ENCODE data around the gene PSMB7. TPM values are rescaled to one million over a fixed set of nuclear protein-coding genes. Genes with fewer than 3 reads are reported as not detected.

PSMB7 gene
- total RNA-seq, 1 experiment from 2014 or later = 187 TPM

- no peak for TF ChIP-seq AR (CRISPR knock-in tag; IDR thresholded peaks at IDR 0.05)
- TF ChIP-seq, protein P1, sequence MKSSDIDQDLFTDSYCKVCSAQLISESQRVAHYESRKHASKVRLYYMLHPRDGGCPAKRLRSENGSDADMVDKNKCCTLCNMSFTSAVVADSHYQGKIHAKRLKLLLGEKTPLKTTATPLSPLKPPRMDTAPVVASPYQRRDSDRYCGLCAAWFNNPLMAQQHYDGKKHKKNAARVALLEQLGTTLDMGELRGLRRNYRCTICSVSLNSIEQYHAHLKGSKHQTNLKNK (CRISPR knock-in tag; IDR thresholded peaks at IDR 0.05) = no peak
- no peak for TF ChIP-seq MLX (CRISPR knock-in tag; IDR thresholded peaks at IDR 0.05)
- TF ChIP-seq ESRRA (CRISPR knock-in tag; IDR thresholded peaks at IDR 0.05; ENCODE audit: borderline replicate concordance) = no peak
- TF ChIP-seq, protein P2, sequence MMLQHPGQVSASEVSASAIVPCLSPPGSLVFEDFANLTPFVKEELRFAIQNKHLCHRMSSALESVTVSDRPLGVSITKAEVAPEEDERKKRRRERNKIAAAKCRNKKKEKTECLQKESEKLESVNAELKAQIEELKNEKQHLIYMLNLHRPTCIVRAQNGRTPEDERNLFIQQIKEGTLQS (CRISPR knock-in tag; conservative IDR thresholded peaks at IDR 0.05) = no peak
- TF ChIP-seq SP1 (CRISPR knock-in tag; conservative IDR thresholded peaks at IDR 0.05) = no peak
- TF ChIP-seq, protein P3, sequence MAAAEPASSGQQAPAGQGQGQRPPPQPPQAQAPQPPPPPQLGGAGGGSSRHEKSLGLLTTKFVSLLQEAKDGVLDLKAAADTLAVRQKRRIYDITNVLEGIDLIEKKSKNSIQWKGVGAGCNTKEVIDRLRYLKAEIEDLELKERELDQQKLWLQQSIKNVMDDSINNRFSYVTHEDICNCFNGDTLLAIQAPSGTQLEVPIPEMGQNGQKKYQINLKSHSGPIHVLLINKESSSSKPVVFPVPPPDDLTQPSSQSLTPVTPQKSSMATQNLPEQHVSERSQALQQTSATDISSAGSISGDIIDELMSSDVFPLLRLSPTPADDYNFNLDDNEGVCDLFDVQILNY (CRISPR knock-in tag; IDR thresholded peaks at IDR 0.05) = no peak
Observed at GRCh38 chr9:124330011-124330697, 85.1 kb downstream of the PSMB7 start (continued).

DNA sequence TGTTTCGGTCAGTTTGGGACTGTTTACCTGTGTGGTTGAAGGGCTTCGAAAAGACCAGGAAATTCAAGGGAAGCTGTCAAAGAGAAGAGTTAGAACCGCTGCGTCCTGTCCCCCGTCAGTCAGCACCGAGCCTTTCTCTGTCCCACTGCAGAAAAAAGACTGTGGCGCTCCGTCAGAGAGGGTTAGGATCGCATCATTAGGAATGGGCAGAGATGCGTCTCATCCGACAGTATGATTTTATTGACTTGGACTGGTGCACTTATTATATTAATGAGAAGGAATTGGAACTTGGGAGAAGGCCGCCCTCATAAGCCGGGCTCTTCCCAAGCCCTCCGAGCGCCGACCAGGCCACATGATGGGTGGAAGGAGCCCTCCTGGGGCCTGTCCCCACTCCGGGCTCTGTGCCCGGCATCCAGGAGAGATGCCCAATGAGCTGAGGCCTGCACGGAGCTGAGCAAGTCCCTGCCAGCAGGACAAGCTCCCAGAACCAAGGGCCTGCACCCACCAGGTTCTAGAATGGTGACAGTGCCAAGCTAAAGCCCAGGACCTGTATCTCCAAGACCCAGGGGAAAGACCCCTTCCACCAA is 85.9 kb downstream of the PSMB7 start:
- TF ChIP-seq SP1 (CRISPR knock-in tag; conservative IDR thresholded peaks at IDR 0.05) (no peak), ERG (CRISPR knock-in tag; IDR thresholded peaks at IDR 0.05) (no peak), TP53 (CRISPR knock-in tag; IDR thresholded peaks at IDR 0.05) (no peak), GTF2I (CRISPR knock-in tag; conservative IDR thresholded peaks at IDR 0.05) (no peak), ZNF396 (CRISPR knock-in tag; IDR thresholded peaks at IDR 0.05; ENCODE audit: borderline replicate concordance) (no peak), NFATC4 (CRISPR knock-in tag; IDR thresholded peaks at IDR 0.05) (no peak), GRHL2 (CRISPR knock-in tag; IDR thresholded peaks at IDR 0.05; ENCODE audit: insufficient replicate concordance, severe bottlenecking) (no peak), GABPB1 (CRISPR knock-in tag; IDR thresholded peaks at IDR 0.05) (no peak), ZNF423 (CRISPR knock-in tag; IDR thresholded peaks at IDR 0.05) (no peak), FOXJ3 (CRISPR knock-in tag; IDR thresholded peaks at IDR 0.05; ENCODE audit: borderline replicate concordance) (no peak)
- TF ChIP-seq, protein P2 (CRISPR knock-in tag; conservative IDR thresholded peaks at IDR 0.05) = no peak
- TF ChIP-seq, protein P4, sequence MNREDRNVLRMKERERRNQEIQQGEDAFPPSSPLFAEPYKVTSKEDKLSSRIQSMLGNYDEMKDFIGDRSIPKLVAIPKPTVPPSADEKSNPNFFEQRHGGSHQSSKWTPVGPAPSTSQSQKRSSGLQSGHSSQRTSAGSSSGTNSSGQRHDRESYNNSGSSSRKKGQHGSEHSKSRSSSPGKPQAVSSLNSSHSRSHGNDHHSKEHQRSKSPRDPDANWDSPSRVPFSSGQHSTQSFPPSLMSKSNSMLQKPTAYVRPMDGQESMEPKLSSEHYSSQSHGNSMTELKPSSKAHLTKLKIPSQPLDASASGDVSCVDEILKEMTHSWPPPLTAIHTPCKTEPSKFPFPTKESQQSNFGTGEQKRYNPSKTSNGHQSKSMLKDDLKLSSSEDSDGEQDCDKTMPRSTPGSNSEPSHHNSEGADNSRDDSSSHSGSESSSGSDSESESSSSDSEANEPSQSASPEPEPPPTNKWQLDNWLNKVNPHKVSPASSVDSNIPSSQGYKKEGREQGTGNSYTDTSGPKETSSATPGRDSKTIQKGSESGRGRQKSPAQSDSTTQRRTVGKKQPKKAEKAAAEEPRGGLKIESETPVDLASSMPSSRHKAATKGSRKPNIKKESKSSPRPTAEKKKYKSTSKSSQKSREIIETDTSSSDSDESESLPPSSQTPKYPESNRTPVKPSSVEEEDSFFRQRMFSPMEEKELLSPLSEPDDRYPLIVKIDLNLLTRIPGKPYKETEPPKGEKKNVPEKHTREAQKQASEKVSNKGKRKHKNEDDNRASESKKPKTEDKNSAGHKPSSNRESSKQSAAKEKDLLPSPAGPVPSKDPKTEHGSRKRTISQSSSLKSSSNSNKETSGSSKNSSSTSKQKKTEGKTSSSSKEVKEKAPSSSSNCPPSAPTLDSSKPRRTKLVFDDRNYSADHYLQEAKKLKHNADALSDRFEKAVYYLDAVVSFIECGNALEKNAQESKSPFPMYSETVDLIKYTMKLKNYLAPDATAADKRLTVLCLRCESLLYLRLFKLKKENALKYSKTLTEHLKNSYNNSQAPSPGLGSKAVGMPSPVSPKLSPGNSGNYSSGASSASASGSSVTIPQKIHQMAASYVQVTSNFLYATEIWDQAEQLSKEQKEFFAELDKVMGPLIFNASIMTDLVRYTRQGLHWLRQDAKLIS (CRISPR knock-in tag; IDR thresholded peaks at IDR 0.05; ENCODE audit: borderline replicate concordance) = no peak
- TF ChIP-seq, protein P5, sequence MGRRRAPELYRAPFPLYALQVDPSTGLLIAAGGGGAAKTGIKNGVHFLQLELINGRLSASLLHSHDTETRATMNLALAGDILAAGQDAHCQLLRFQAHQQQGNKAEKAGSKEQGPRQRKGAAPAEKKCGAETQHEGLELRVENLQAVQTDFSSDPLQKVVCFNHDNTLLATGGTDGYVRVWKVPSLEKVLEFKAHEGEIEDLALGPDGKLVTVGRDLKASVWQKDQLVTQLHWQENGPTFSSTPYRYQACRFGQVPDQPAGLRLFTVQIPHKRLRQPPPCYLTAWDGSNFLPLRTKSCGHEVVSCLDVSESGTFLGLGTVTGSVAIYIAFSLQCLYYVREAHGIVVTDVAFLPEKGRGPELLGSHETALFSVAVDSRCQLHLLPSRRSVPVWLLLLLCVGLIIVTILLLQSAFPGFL (CRISPR knock-in tag; IDR thresholded peaks at IDR 0.05; ENCODE audit: borderline replicate concordance) = no peak
- ChIA-PET CTCF (interaction anchor here (0.8 kb wide), 1 partner anchor 13 kb away, joined by 3 read pairs; no protein-coding TSS in a partner anchor), POLR2A (no interaction called here)
- no peak for ATAC-seq
- DNase-seq (ENCODE audit: low spot score) = no peak
- H3K9me3 Mint-ChIP-seq = no peaks in the 10 kb centered on the region
- no peak overlapping the region for H3K27ac Mint-ChIP-seq
- no peaks in the 10 kb centered on the region for H3K27me3 Mint-ChIP-seq (ENCODE audit: low read depth)
- H3K4me1 Mint-ChIP-seq = no peaks in the 10 kb centered on the region
- H3K36me3 Mint-ChIP-seq = no peaks in the 10 kb centered on the region
- H3K4me3 Mint-ChIP-seq = no peak overlapping the region

All from WTC11 (cell line).